ENCODE results near the gene GXYLT1. TPM values are rescaled to one million over a fixed set of nuclear protein-coding genes. Genes with fewer than 3 reads are reported as not detected.

The GXYLT1 gene
- polyA plus RNA-seq, 1 donor from 2014 or later, result 3.2 TPM

DNA sequence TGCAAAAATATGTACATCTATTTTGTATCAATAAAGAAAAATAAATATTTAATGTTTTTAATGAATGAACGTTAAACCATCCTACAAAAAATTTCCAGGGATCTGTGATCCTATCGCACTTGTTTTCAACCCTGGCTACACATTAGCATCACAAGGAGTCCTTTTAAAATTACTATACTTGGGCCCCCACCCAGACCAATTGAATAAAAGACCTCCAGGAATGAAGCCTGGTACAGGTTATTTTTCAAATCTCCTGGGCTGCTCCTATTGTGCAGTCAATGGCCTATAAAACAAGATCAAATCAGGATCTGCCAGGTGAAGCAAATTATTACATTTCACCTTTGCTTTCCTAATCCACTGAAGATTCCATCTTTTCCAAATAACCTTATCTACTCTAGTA lies 33.4 kb upstream of the GXYLT1 start:
- Histone ChIP-seq H2AFZ (ENCODE audit: low read depth, low read length) (no peak overlapping the region), H3K4me3 (ENCODE audit: low read length) (no peak overlapping the region), H3F3A (ENCODE audit: insufficient read depth, low read length, poor library complexity, severe bottlenecking) (no peaks in the 10 kb centered on the region), H3K79me2 (replicated peaks; ENCODE audit: insufficient read depth, low read length) (no peaks in the 10 kb centered on the region), H3K9me2 (ENCODE audit: insufficient read depth, low read length) (no peaks in the 10 kb centered on the region), H3K27me3 (ENCODE audit: insufficient read depth, low read depth, low read length) (no peaks in the 10 kb centered on the region), H3K36me3 (ENCODE audit: insufficient read depth, low read length) (peaks cover 4% of the 10 kb centered on the region), H3K9ac (ENCODE audit: low read length) (no peak overlapping the region), H3K27ac (ENCODE audit: low read length) (no peak overlapping the region), H3K4me2 (ENCODE audit: low read length) (no peak overlapping the region), H3K9me3 (ENCODE audit: low read length) (no peaks in the 10 kb centered on the region), H4K20me1 (ENCODE audit: insufficient read depth) (no peaks in the 10 kb centered on the region)
- TF ChIP-seq SMC3 (conservative IDR thresholded peaks at IDR 0.05; ENCODE audit: poor library complexity), result no peak
- TF ChIP-seq, protein P1, sequence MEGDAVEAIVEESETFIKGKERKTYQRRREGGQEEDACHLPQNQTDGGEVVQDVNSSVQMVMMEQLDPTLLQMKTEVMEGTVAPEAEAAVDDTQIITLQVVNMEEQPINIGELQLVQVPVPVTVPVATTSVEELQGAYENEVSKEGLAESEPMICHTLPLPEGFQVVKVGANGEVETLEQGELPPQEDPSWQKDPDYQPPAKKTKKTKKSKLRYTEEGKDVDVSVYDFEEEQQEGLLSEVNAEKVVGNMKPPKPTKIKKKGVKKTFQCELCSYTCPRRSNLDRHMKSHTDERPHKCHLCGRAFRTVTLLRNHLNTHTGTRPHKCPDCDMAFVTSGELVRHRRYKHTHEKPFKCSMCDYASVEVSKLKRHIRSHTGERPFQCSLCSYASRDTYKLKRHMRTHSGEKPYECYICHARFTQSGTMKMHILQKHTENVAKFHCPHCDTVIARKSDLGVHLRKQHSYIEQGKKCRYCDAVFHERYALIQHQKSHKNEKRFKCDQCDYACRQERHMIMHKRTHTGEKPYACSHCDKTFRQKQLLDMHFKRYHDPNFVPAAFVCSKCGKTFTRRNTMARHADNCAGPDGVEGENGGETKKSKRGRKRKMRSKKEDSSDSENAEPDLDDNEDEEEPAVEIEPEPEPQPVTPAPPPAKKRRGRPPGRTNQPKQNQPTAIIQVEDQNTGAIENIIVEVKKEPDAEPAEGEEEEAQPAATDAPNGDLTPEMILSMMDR (IDR thresholded peaks at IDR 0.05; ENCODE audit: poor library complexity, severe bottlenecking), result no peak
- TF ChIP-seq POLR2AphosphoS5 (IDR thresholded peaks at IDR 0.05), result no peak
- TF ChIP-seq MXI1 (conservative IDR thresholded peaks at IDR 0.05; ENCODE audit: poor library complexity, severe bottlenecking), result no peak
- TF ChIP-seq, protein P2, sequence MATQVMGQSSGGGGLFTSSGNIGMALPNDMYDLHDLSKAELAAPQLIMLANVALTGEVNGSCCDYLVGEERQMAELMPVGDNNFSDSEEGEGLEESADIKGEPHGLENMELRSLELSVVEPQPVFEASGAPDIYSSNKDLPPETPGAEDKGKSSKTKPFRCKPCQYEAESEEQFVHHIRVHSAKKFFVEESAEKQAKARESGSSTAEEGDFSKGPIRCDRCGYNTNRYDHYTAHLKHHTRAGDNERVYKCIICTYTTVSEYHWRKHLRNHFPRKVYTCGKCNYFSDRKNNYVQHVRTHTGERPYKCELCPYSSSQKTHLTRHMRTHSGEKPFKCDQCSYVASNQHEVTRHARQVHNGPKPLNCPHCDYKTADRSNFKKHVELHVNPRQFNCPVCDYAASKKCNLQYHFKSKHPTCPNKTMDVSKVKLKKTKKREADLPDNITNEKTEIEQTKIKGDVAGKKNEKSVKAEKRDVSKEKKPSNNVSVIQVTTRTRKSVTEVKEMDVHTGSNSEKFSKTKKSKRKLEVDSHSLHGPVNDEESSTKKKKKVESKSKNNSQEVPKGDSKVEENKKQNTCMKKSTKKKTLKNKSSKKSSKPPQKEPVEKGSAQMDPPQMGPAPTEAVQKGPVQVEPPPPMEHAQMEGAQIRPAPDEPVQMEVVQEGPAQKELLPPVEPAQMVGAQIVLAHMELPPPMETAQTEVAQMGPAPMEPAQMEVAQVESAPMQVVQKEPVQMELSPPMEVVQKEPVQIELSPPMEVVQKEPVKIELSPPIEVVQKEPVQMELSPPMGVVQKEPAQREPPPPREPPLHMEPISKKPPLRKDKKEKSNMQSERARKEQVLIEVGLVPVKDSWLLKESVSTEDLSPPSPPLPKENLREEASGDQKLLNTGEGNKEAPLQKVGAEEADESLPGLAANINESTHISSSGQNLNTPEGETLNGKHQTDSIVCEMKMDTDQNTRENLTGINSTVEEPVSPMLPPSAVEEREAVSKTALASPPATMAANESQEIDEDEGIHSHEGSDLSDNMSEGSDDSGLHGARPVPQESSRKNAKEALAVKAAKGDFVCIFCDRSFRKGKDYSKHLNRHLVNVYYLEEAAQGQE (IDR thresholded peaks at IDR 0.05; ENCODE audit: borderline replicate concordance), result no peak
- no peak for TF ChIP-seq RAD21 (conservative IDR thresholded peaks at IDR 0.05)
- no peak for TF ChIP-seq EP300 (conservative IDR thresholded peaks at IDR 0.05; ENCODE audit: poor library complexity, severe bottlenecking)
- TF ChIP-seq TAF1 (IDR thresholded peaks at IDR 0.05; ENCODE audit: low read depth), result no peak
- no peak for TF ChIP-seq EZH2 (IDR thresholded peaks at IDR 0.05; ENCODE audit: borderline replicate concordance, insufficient read depth, low read length, poor library complexity, severe bottlenecking)

DNA sequence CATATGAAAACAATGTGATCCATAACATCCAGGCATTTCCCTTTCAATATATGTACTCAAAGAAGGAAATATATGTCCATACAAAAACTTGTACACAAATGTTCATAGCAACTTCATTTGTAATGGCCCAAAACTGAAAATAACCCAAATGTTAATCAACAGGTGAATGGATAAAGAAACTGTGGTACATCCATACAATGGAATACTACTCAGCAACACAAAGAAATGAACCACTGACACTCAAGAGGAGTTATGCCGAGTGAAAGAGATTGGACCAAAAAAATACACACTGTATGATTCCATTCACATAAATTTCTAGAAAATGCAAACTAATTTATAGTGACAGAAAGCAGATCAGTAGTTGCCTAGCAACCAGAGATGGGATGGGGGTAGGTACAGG lies 30.3 kb upstream of the GXYLT1 start:
- Histone ChIP-seq H4K20me1 (ENCODE audit: insufficient read depth) (no peaks in the 10 kb centered on the region), H2AFZ (ENCODE audit: low read depth, low read length) (no peak overlapping the region), H3K27ac (ENCODE audit: low read length) (no peak overlapping the region), H3K79me2 (replicated peaks; ENCODE audit: insufficient read depth, low read length) (no peaks in the 10 kb centered on the region), H3K9ac (ENCODE audit: low read length) (no peak overlapping the region), H3K4me3 (ENCODE audit: low read length) (no peak overlapping the region), H3K4me2 (ENCODE audit: low read length) (no peak overlapping the region), H3K36me3 (ENCODE audit: insufficient read depth, low read length) (peaks cover 4% of the 10 kb centered on the region), H3F3A (ENCODE audit: insufficient read depth, low read length, poor library complexity, severe bottlenecking) (no peaks in the 10 kb centered on the region), H3K9me2 (ENCODE audit: insufficient read depth, low read length) (no peaks in the 10 kb centered on the region), H3K9me3 (ENCODE audit: low read length) (no peaks in the 10 kb centered on the region), H3K27me3 (ENCODE audit: insufficient read depth, low read depth, low read length) (no peaks in the 10 kb centered on the region)
- TF ChIP-seq POLR2AphosphoS5 (IDR thresholded peaks at IDR 0.05) (no peak), EP300 (conservative IDR thresholded peaks at IDR 0.05; ENCODE audit: poor library complexity, severe bottlenecking) (no peak), EZH2 (IDR thresholded peaks at IDR 0.05; ENCODE audit: borderline replicate concordance, insufficient read depth, low read length, poor library complexity, severe bottlenecking) (no peak), TAF1 (IDR thresholded peaks at IDR 0.05; ENCODE audit: low read depth) (no peak), MXI1 (conservative IDR thresholded peaks at IDR 0.05; ENCODE audit: poor library complexity, severe bottlenecking) (no peak), RAD21 (conservative IDR thresholded peaks at IDR 0.05) (no peak), SMC3 (conservative IDR thresholded peaks at IDR 0.05; ENCODE audit: poor library complexity) (no peak)
- TF ChIP-seq, protein P2 (IDR thresholded peaks at IDR 0.05; ENCODE audit: borderline replicate concordance), result no peak
- TF ChIP-seq, protein P1 (IDR thresholded peaks at IDR 0.05; ENCODE audit: poor library complexity, severe bottlenecking), result no peak
